Liver (tissue), 9 donors: ENCODE results near the gene FST. TPM values are rescaled to one million over a fixed set of nuclear protein-coding genes. Genes with fewer than 3 reads are reported as not detected.

Experiments
- DNase-seq: peaks from one replicate; pipeline ENCODE4 v3.0.0-alpha.2; 2017; ENCODE audit warnings: low spot score
- H3K27ac ChIP-seq, 2 donors: one replicate each; pipeline ENCODE4 v1.7.0; 2013; ENCODE audit warnings: inconsistent platforms in 2 of 2, low read length in 2 of 2, control low read depth in 1 of 2, low read depth in 1 of 2, mild to moderate bottlenecking in 1 of 2
- H3K27me3 ChIP-seq, 4 donors: one replicate each; pipeline versions ENCODE4 v1.6.1 to v1.7.0; 2013; ENCODE audit warnings: low read length in 3 of 4, inconsistent platforms in 1 of 4, mild to moderate bottlenecking in 1 of 4, moderate library complexity in 1 of 4; ENCODE audit not compliant: control insufficient read depth in 4 of 4, insufficient read depth in 4 of 4
- H3K36me3 ChIP-seq, 4 donors: one replicate each; pipeline versions ENCODE4 v1.6.1 to v1.7.0; 2013; ENCODE audit warnings: low read length in 3 of 4, mild to moderate bottlenecking in 3 of 4, low read depth in 1 of 4, moderate library complexity in 1 of 4; ENCODE audit not compliant: control insufficient read depth in 4 of 4, insufficient read depth in 3 of 4
- H3K4me1 ChIP-seq, 4 donors: one replicate each; pipeline versions ENCODE4 v1.6.1 to v1.7.0; 2013; ENCODE audit warnings: low read length in 3 of 4, mild to moderate bottlenecking in 3 of 4, moderate library complexity in 1 of 4; ENCODE audit not compliant: control insufficient read depth in 4 of 4, insufficient read depth in 4 of 4
- H3K4me3 ChIP-seq, 3 donors: one replicate each; pipeline versions ENCODE4 v1.6.1 to v1.7.0; 2013; ENCODE audit warnings: low read length in 3 of 3, control low read depth in 1 of 3, low read depth in 1 of 3, mild to moderate bottlenecking in 1 of 3
- H3K9ac ChIP-seq, 2 donors: one replicate each; pipeline ENCODE4 v1.7.0; 2013; ENCODE audit warnings: low read length in 2 of 2, mild to moderate bottlenecking in 2 of 2, moderate library complexity in 2 of 2, control low read depth in 1 of 2, low read depth in 1 of 2
- H3K9me3 ChIP-seq, 4 donors: one replicate each; pipeline versions ENCODE4 v1.6.1 to v1.7.0; 2013; ENCODE audit warnings: low read length in 3 of 4; ENCODE audit not compliant: control insufficient read depth in 4 of 4
- ATF3 ChIP-seq: IDR thresholded peaks from 2 replicates; pipeline ENCODE4 v1.6.1; 2016; ENCODE audit warnings: antibody characterized with exemption
- EGR1 ChIP-seq, 2 donors: IDR thresholded peaks; 2 replicates each; pipeline ENCODE4 v1.6.1; 2016 to 2018; ENCODE audit warnings: antibody characterized with exemption in 2 of 2, low read depth in 2 of 2
- FOXA1 ChIP-seq: IDR thresholded peaks from 2 replicates; pipeline ENCODE4 v1.6.1; 2016; ENCODE audit warnings: antibody characterized with exemption
- FOXA2 ChIP-seq: IDR thresholded peaks from 2 replicates; pipeline ENCODE4 v1.6.1; 2016; ENCODE audit warnings: antibody characterized with exemption
- GABPA ChIP-seq, 2 donors: IDR thresholded peaks in 1 of 2; conservative IDR thresholded peaks in 1 of 2; 2 replicates each; pipeline ENCODE4 v1.6.1; 2016; ENCODE audit warnings: antibody characterized with exemption in 2 of 2, mild to moderate bottlenecking in 1 of 2, moderate library complexity in 1 of 2
- HNF4A ChIP-seq, 2 donors: conservative IDR thresholded peaks; 2 replicates each; pipeline ENCODE4 v1.6.1; 2016; ENCODE audit warnings: antibody characterized with exemption in 2 of 2, mild to moderate bottlenecking in 2 of 2
- HNF4G ChIP-seq: IDR thresholded peaks from 2 replicates; pipeline ENCODE4 v1.6.1; 2016; ENCODE audit warnings: antibody characterized with exemption
- JUND ChIP-seq, 2 donors: IDR thresholded peaks; 2 replicates each; pipeline ENCODE4 v1.6.1; 2016; ENCODE audit warnings: antibody characterized with exemption in 2 of 2
- MAX ChIP-seq: IDR thresholded peaks from 2 replicates; pipeline ENCODE4 v1.6.1; 2016; ENCODE audit warnings: antibody characterized with exemption
- NR2F2 ChIP-seq: IDR thresholded peaks from 2 replicates; pipeline ENCODE4 v1.6.1; 2016; ENCODE audit warnings: antibody characterized with exemption
- RAD21 ChIP-seq, 2 donors: IDR thresholded peaks; 2 replicates each; pipeline ENCODE4 v1.6.1; 2016; ENCODE audit warnings: antibody characterized with exemption in 2 of 2, mild to moderate bottlenecking in 2 of 2
- REST ChIP-seq: IDR thresholded peaks from 2 replicates; pipeline ENCODE4 v1.6.1; 2016; ENCODE audit warnings: antibody characterized with exemption, mild to moderate bottlenecking
- RXRA ChIP-seq, 2 donors: IDR thresholded peaks; 2 replicates each; pipeline ENCODE4 v1.6.1; 2017 to 2018; ENCODE audit warnings: antibody characterized with exemption in 2 of 2, mild to moderate bottlenecking in 1 of 2
- SP1 ChIP-seq: IDR thresholded peaks from 2 replicates; pipeline ENCODE4 v1.6.1; 2018; ENCODE audit warnings: antibody characterized with exemption, mild to moderate bottlenecking
- TAF1 ChIP-seq: conservative IDR thresholded peaks from 2 replicates; pipeline ENCODE4 v1.6.1; 2016; ENCODE audit warnings: antibody characterized with exemption, mild to moderate bottlenecking
- YY1 ChIP-seq: IDR thresholded peaks from 2 replicates; pipeline ENCODE4 v1.6.1; 2016; ENCODE audit warnings: antibody characterized with exemption, mild to moderate bottlenecking
- WGBS: extraction: QIAGEN DNeasy Blood & Tissue Kit; methylation state at CpG from one replicate; pipeline ENCODE4 v1.1.7; 2013; 5-methylcytosine and 5-hydroxymethylcytosine counted together
- polyA plus RNA-seq, 2 donors: library from polyadenylated mRNA; stranded (reverse) in 1 of 2; unstranded in 1 of 2; fragments of 200-250 nt in 1 of 2; fragments of >200 nt in 1 of 2; fragmentation: Nextera tagmentation in 1 of 2; extraction: Ambion mirVana in 1 of 2; gene quantifications; one replicate each; pipeline versions ENCODE4 v1.2.1 to v1.2.3, GENCODE V29; 2013 to 2015
- total RNA-seq, 2 donors: library from RNA; depleted of rRNA; stranded (reverse); fragments of >200 nt; gene quantifications; one replicate each; pipeline ENCODE4 v1.2.3, GENCODE V29; 2014
- donor health status: healthy.
- donor health status: healthy.
- donor health status: healthy.
- donor health status: healthy.
- donor health status: healthy.

FST gene
- total and polyA plus RNA-seq, 4 donors, result 5.6 to 29.2 (median 16.8) TPM

GRCh38 chr5:53464722-53465121, 15.7 kb upstream of the FST start (continued):
- no peak for TF ChIP-seq RAD21 (IDR thresholded peaks at IDR 0.05)
- TF ChIP-seq HNF4G, result no peak
- TF ChIP-seq FOXA1, result no peak
- no peak for TF ChIP-seq YY1
- TF ChIP-seq EGR1 (IDR thresholded peaks at IDR 0.05; ENCODE audit: low read depth in 2 of 2), result no peak
- no peak for TF ChIP-seq RXRA (IDR thresholded peaks at IDR 0.05)
- no peak for TF ChIP-seq TAF1
- no peak for TF ChIP-seq SP1
- no peak for TF ChIP-seq JUND (IDR thresholded peaks at IDR 0.05)
- no peak for TF ChIP-seq FOXA2
- TF ChIP-seq ATF3, result no peak
- TF ChIP-seq GABPA (IDR thresholded peaks at IDR 0.05 in 1 of 2, conservative IDR thresholded peaks at IDR 0.05 in 1 of 2), result no peak
- TF ChIP-seq MAX, result no peak

- no peak for DNase-seq
- Histone ChIP-seq H3K4me3 (no peak overlapping the region), H3K9ac (no peak overlapping the region), H3K4me1 (peaks cover 1 to 6% (median 3%) of the 10 kb centered on the region in 4 donors), H3K27me3 (no peaks in the 10 kb centered on the region), H3K27ac (no peak overlapping the region), H3K9me3 (no peaks in the 10 kb centered on the region), H3K36me3 (no peaks in the 10 kb centered on the region)
- WGBS, result 87% methylated on average over 2 of the region's 2 CpGs
- TF ChIP-seq HNF4G, result no peak
- TF ChIP-seq HNF4A (conservative IDR thresholded peaks at IDR 0.05), result no peak
Measured at GRCh38 chr5:53469946-53470687, 10.3 kb upstream of the FST start.

- Histone ChIP-seq H3K4me3 (no peak overlapping the region), H3K9me3 (no peaks in the 10 kb centered on the region), H3K4me1 (peaks cover 2 to 14% (median 12%) of the 10 kb centered on the region in 4 donors), H3K27me3 (no peaks in the 10 kb centered on the region), H3K36me3 (no peaks in the 10 kb centered on the region), H3K9ac (no peak overlapping the region), H3K27ac (no peak overlapping the region)
- DNase-seq, result no peak
- WGBS, result 91% methylated on average over 1 of the region's 1 CpG
- TF ChIP-seq YY1 (no peak), NR2F2 (no peak), FOXA2 (no peak), FOXA1 (no peak), EGR1 (IDR thresholded peaks at IDR 0.05; ENCODE audit: low read depth in 2 of 2) (no peak), HNF4G (no peak), JUND (IDR thresholded peaks at IDR 0.05) (no peak), REST (no peak), MAX (no peak), HNF4A (conservative IDR thresholded peaks at IDR 0.05) (no peak), RAD21 (IDR thresholded peaks at IDR 0.05) (no peak), SP1 (no peak), TAF1 (no peak)
Measured at GRCh38 chr5:53472279-53472678, 8.2 kb upstream of the FST start.
